GM13977 (cell line): ENCODE results near the gene GNPAT.

ENCODE experiments used
- DNase-seq: peaks from one replicate; pipeline ENCODE4 v3.0.0; 2012; ENCODE audit warnings: low spot score
- in situ Hi-C: fragments of 300-500 bp; cut with MboI; formaldehyde crosslinking; loops from one replicate; pipeline ENCODE4 v1.12.0; 2022; ENCODE audit warnings: low sequenced_read_pairs, low pct_unique_long_range_greater_than_20kb, mixed read lengths, inconsistent platforms; ENCODE audit not compliant: unreplicated experiment
- TF ChIP-seq, protein P1 (sequence below): IDR thresholded peaks from 2 replicates; pipeline ENCODE4 v1.5.1; 2012; ENCODE audit warnings: mild to moderate bottlenecking, control low read depth; ENCODE audit not compliant: insufficient read depth; ENCODE audit errors: extremely low read depth, missing control alignments

GNPAT gene

DNA sequence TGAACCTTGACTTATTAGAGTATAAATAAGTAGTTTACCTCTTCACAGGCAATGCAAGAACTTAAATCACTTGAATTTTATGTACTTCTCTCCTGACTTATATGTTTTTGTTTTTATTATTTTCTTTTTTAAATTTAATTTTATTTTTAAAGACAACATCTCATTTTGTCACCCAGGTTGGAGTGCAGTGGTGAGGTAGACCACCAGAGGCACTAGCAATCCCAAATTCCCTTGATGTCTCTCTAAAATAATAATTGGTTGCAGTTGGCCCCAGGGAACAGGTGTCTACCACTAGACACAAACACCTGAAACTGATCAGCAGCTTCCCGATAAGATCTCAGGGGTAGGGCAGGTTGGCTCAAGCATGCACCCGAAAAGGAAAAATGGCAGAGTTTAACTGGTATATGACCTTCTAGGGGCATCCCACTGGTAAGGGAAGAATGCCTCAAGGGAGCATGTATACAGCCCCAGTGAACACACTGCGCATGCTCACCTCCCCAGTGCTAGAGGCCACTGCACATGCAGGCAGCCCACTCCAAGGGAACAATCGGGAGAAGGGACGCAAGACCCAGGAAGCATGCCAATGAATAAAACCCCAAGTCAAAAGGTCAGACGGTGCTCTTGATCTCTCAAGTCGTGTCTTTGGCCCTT, 82.0 kb downstream of the GNPAT start:
- TF ChIP-seq, protein P1, sequence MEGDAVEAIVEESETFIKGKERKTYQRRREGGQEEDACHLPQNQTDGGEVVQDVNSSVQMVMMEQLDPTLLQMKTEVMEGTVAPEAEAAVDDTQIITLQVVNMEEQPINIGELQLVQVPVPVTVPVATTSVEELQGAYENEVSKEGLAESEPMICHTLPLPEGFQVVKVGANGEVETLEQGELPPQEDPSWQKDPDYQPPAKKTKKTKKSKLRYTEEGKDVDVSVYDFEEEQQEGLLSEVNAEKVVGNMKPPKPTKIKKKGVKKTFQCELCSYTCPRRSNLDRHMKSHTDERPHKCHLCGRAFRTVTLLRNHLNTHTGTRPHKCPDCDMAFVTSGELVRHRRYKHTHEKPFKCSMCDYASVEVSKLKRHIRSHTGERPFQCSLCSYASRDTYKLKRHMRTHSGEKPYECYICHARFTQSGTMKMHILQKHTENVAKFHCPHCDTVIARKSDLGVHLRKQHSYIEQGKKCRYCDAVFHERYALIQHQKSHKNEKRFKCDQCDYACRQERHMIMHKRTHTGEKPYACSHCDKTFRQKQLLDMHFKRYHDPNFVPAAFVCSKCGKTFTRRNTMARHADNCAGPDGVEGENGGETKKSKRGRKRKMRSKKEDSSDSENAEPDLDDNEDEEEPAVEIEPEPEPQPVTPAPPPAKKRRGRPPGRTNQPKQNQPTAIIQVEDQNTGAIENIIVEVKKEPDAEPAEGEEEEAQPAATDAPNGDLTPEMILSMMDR = no peak
- in situ Hi-C loops = no loop called here
- DNase-seq = no peak

DNA sequence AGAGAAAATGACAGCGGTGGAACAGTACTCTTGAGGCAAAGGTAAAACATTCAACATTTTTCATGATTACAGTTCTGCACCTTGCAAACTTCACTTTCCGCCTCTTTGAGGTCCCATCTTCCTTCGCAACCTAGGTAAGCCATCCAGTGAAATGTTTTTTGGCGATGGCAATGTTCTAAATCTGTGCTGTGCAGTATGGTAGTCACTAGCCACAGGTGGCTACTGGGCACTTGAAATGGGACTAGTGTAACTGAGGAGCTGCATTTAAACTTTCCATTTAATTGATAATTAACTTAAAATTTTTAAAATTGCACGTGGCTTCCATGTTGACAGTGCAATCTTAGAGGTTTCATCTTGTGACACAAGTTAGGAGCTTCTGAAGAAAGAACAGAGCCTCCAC, 83.6 kb downstream of the GNPAT start:
- DNase-seq = no peak
- in situ Hi-C loops = no loop called here
- TF ChIP-seq, protein P1 = no peak

DNA sequence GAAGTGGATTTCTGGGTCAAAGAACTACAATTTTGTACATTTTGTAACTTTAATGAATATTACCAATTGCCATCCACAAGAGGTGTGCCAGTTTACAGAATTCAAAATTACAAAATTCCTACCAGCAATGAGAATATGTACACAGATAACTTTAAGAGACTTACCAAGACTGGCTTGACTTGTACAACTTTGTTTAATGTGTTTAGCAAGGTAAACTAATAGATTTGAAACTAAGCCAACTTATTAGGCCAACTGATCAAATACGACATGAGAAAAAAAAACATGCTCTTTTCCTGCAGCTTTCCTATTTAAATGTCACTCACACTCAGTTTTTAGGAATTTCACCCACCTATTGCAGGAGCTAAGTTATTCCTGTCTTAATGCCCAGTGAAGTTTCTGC, 85.2 kb downstream of the GNPAT start:
- in situ Hi-C loops = no loop called here
- DNase-seq = no peak

More for the DNA sequence above, 85.2 kb downstream of the GNPAT start:
- TF ChIP-seq, protein P1 = no peak
